GM19035 (cell line): ENCODE measurements around the gene WDR44.
"Not testable (repeated sequence)": the region's sequence is repeated elsewhere in the genome, so short reads cannot be mapped to it uniquely, and the experiment has no call there.

ENCODE experiments used
- ATAC-seq: cut with Tn5 transposase; IDR thresholded peaks from one replicate; pipeline ENCODE4 v1.9.1; 2021; ENCODE audit not compliant: unreplicated experiment

Gene WDR44

GRCh38 chrX:118480172-118480571 lies 134.3 kb downstream of the WDR44 start:
- ATAC-seq: no peak

- not testable (repeated sequence) for ATAC-seq
These were observed 136.5 kb downstream of the WDR44 start for GRCh38 chrX:118482384-118482783.

DNA sequence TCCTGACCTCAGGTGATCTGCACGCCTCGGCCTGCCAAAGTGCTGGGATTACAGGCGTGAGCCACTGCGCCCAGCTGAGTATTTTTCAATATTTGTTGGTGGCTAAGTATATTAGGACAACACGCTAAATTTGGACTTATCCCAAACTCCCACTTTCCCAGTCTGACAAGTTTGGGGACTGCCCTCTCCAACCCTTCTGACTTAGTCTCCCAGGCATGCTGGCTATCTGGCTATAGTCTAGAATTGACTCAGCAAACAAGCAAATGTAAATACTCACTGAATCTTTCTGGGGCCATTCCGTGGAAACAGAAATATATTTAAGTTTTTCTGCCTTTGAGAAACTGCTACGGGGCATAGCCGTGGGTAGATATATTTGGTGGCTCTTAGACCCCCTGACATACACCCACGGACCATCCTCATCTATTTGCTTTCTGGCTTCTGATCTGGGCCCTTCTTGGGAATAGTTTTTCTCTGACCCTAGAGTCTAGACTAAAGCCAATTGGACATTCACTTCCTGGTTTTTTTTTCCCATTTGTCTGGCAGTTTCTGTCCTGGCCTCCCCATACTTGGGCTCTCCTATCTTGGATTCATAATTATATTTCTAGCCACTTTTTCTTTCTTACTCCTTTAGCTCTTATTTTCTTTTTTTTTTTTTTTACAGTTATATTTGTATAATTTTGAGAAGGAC lies 138.5 kb downstream of the WDR44 start:
- no peak for ATAC-seq

GRCh38 chrX:118486693-118487092 lies 140.8 kb downstream of the WDR44 start:
- ATAC-seq: not testable (repeated sequence)

GRCh38 chrX:118493016-118493415 lies 147.1 kb downstream of the WDR44 start:
- no peak for ATAC-seq

DNA sequence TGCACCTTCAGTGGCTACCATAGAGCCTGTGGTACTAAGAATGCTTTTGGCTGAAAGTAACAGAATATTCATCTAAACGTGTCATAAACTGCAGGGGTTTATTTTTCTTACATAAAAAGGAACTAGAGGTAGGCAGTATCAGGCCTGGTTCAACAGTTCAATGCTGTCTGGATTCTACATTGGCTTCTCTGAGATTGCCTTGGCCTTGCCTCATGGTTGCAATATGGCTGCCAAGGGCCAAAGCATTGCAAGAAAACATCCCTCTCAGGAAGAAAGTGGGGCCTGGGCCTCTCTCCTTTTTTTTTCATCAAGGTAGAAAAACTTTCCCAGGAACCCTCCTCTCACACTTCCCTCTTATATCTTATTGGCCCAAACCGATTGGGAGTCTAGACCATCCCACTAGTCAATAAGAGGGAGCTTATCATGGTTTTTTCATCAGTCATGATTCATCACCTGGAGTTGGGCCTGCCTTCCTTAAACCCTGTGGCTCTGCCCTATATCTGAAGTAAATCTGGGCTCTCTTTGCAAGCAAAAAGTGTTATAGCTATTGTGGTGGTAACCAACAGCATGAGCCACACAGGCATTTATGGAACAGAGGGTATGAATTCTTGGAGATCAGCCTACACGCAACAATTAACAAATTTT lies 147.9 kb downstream of the WDR44 start:
- no peak for ATAC-seq

- peak; percentile 66 for ATAC-seq
These were observed 149.4 kb downstream of the WDR44 start, which contains the start of gene DOCK11 for GRCh38 chrX:118495061-118495921. Gene DOCK11 (plus strand): TSS chrX:118495815. CDS start chrX:118495972, 157 bp downstream.

- peak; percentile 74 for ATAC-seq
These were observed 150.3 kb downstream of the WDR44 start for GRCh38 chrX:118495958-118496762.

DNA sequence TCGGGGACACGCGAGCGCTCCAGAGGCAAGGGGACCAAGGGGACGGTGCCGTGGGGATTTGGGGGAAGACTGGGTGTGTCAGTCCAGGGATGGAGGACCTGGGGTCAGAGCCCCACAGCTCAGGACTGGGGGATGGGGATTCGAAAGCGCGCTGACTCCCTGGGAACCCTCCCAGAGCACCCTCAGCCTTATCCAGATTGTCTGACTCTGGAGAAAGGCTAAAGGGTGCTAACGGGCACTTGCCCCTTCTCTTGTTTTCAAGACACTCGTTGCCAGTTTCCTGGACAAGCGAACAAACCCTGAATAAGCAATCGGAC lies 150.8 kb downstream of the WDR44 start:
- ATAC-seq: peak; percentile 9

DNA sequence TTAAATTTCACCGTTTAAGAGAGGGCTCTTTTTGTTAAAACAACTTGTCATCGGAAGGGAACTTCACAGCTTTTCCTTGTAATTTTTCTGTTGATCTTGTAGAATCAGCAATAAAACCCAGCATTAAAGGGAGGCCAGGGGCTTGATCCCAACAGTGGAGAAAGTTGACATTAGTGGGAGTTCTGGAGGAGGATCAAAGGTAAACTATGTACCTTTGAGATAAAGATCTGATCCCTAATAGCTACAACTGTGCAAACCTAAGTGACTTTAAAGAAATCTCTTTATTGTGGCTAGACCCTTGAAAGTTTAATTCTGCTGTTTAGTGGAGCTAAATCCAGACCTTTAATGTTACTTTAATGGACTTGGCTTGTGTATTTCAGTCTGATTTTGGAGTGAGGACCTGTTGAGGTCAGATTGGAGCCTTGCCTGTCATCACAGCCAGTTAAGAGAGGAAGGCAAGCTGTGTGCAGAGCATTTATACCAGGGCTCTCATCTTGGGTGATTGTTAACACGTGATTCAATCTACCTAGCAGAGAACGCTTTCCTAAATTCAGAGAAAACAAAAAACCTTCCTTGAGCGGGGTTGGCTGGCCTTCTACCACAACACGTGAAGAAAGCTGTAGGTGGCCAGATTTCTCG lies 151.4 kb downstream of the WDR44 start:
- no peak for ATAC-seq

DNA sequence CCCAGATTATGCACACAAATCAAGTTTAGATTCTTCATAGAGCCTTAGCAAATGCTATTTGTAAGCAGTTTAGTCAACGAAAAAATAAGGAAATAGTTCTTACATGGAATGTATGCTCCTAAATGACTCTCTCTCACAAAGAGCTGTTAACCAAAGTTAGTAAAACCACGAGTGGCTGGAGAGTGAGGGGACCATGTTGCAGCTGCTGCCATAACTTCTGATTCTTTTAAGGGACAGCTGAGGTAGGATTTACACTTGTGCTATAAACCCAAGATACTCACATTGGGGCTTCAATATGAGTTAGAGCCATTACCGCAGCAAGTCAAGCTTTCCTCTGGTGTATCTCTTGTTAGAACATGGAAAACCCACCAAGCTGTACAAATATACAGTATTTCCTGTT lies 152.4 kb downstream of the WDR44 start:
- no peak for ATAC-seq

DNA sequence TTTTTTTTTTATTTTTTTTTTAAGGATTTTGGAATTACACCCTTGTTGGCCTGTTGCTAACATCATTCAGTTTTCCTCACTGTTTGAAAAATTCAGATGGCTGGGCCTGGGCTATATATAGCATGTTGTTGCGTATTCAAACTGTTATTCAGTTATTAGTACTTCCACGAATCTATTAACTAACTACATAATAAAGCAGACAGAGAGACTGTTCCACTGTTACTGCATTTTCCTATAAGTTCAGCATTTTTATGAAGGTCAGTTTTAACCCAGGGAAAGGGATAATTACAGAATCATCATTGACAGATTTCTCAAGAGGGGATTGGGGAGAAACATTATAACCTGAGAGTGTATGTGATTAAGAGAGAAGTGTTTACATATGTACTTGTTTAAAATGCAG lies 152.8 kb downstream of the WDR44 start:
- ATAC-seq: no peak

DNA sequence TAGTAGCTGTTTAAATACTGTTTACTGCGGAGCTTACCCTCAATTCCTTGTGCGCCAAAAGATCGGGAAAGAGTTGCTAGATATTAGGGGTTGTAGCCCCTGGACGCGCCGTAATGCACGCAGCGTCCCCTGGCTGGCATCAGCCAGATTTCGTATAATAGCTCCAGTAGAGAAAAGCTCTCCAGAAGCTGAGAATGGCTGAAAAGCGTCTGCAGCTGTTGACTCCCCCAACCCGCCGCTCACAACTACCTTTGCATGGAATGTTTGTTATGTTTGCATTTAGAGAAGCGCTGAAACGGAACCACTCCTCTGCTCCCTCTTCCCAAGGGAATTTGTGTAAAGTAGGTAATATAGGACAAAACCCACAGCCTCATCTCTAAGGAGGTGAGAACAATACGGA lies 153.4 kb downstream of the WDR44 start:
- ATAC-seq: no peak
